Smooth muscle cell (in vitro differentiated cells): ENCODE measurements around the gene MAU2. TPM values are rescaled to one million over a fixed set of nuclear protein-coding genes. Genes with fewer than 3 reads are reported as not detected.

ENCODE experiments used
- DNase-seq: peaks from one replicate; lab custom pipeline; 2025; ENCODE audit not compliant: unreplicated experiment; lab: John Stamatoyannopoulos, UW
- H2AFZ ChIP-seq: fragments of 200-600 bp; sonication (generic); 2 replicates; pipeline ENCODE4 v1.6.0; 2016; ENCODE audit warnings: antibody characterized with exemption, low read depth, mild to moderate bottlenecking
- H3F3A ChIP-seq: fragments of 200-600 bp; sonication (generic); 2 replicates; pipeline ENCODE4 v1.6.0; 2017; ENCODE audit warnings: antibody characterized with exemption, low read depth
- H3K27ac ChIP-seq: fragments of 200-600 bp; sonication (generic); 2 replicates; pipeline ENCODE4 v1.5.1; 2016; ENCODE audit warnings: low read depth, mild to moderate bottlenecking
- H3K27me3 ChIP-seq: fragments of 200-600 bp; sonication (generic); 2 replicates; pipeline ENCODE4 v1.6.1; 2016; ENCODE audit warnings: low read depth, mild to moderate bottlenecking
- H3K36me3 ChIP-seq: fragments of 200-600 bp; sonication (generic); 2 replicates; pipeline ENCODE4 v1.5.1; 2016; ENCODE audit warnings: low read depth
- H3K4me1 ChIP-seq: fragments of 200-600 bp; sonication (generic); 2 replicates; pipeline ENCODE4 v1.5.1; 2016; ENCODE audit warnings: low read depth
- H3K4me2 ChIP-seq: fragments of 200-600 bp; sonication (generic); 2 replicates; pipeline ENCODE4 v1.6.0; 2016; ENCODE audit warnings: mild to moderate bottlenecking
- H3K4me3 ChIP-seq: fragments of 200-600 bp; sonication (generic); 2 replicates; pipeline ENCODE4 v1.5.1; 2016; ENCODE audit warnings: mild to moderate bottlenecking
- H3K79me2 ChIP-seq: fragments of 200-600 bp; sonication (generic); 2 replicates; pipeline ENCODE4 v1.6.0; 2016; ENCODE audit warnings: low read depth, mild to moderate bottlenecking
- H3K9ac ChIP-seq: fragments of 200-600 bp; sonication (generic); 2 replicates; pipeline ENCODE4 v1.6.0; 2016; ENCODE audit warnings: low read depth
- H3K9me3 ChIP-seq: fragments of 200-600 bp; sonication (generic); replicated peaks from 2 replicates; pipeline ENCODE4 v1.5.1; 2016; ENCODE audit warnings: low read depth
- H4K20me1 ChIP-seq: fragments of 200-600 bp; sonication (generic); 2 replicates; pipeline ENCODE4 v1.6.0; 2016; ENCODE audit warnings: low read depth
- CTCF ChIP-seq: fragments of 200-600 bp; sonication (generic); IDR thresholded peaks from 2 replicates; pipeline ENCODE4 v1.5.1; 2017; ENCODE audit warnings: borderline replicate concordance, mild to moderate bottlenecking, antibody characterized with exemption; ENCODE audit not compliant: insufficient read depth, poor library complexity, severe bottlenecking
- WGBS: methylation state at CpG from one replicate; pipeline ENCODE4 v1.1.7; 2016; ENCODE audit warnings: low lambda C conversion rate; 5-methylcytosine and 5-hydroxymethylcytosine counted together
- polyA plus RNA-seq: library from polyadenylated mRNA; unstranded; fragments of >200 nt; fragmentation: Nextera tagmentation; extraction: Ambion mirVana; gene quantifications from 2 replicates; pipeline ENCODE4 v1.2.1, GENCODE V29; 2016
- total RNA-seq: library from RNA; depleted of rRNA; stranded (reverse); fragments of >200 nt; gene quantifications from 2 replicates; pipeline ENCODE4 v1.2.3, GENCODE V29; 2014

Gene MAU2
- total and polyA plus RNA-seq, 2 experiments from 2014 or later: 19.9 to 28.0 TPM

GRCh38 chr19:19385131-19385895, 64.7 kb downstream of the MAU2 start:
- no peak for TF ChIP-seq CTCF
- 2% methylated on average over 54 of the region's 75 CpGs for WGBS
- peak overlapping the region; percentile 96 for H3K9ac ChIP-seq
- H3K9me3 ChIP-seq: no peaks in the 10 kb centered on the region
- H3K4me2 ChIP-seq: peak overlapping the region; percentile 81
- H3K36me3 ChIP-seq: no peaks in the 10 kb centered on the region
- H3K4me3 ChIP-seq: peak overlapping the region; percentile 85
- H3K79me2 ChIP-seq: peaks cover 44% of the 10 kb centered on the region
- H4K20me1 ChIP-seq: no peaks in the 10 kb centered on the region
- H3K27ac ChIP-seq: peak overlapping the region; percentile 68
- peak; percentile 99 for DNase-seq
- peak overlapping the region; percentile 73 for H2AFZ ChIP-seq
- peaks cover 8% of the 10 kb centered on the region for H3K4me1 ChIP-seq
- no peaks in the 10 kb centered on the region for H3K27me3 ChIP-seq
- H3F3A ChIP-seq: peaks cover 4% of the 10 kb centered on the region

- Histone ChIP-seq H3F3A (peaks cover 4% of the 10 kb centered on the region), H3K27ac (peak overlapping the region; percentile 68), H3K79me2 (peaks cover 52% of the 10 kb centered on the region), H3K4me1 (peaks cover 8% of the 10 kb centered on the region), H3K9ac (peak overlapping the region; percentile 96), H2AFZ (no peak overlapping the region), H3K36me3 (no peaks in the 10 kb centered on the region), H4K20me1 (peaks cover 7% of the 10 kb centered on the region), H3K27me3 (no peaks in the 10 kb centered on the region), H3K4me3 (peak overlapping the region; percentile 85), H3K4me2 (peak overlapping the region; percentile 99), H3K9me3 (no peaks in the 10 kb centered on the region)
- WGBS: 8% methylated on average over 45 of the region's 75 CpGs
- peak; percentile 4 for TF ChIP-seq CTCF
- DNase-seq: no peak
These were observed 65.6 kb downstream of the MAU2 start for GRCh38 chr19:19385896-19386869.

GRCh38 chr19:19387108-19387507, 66.5 kb downstream of the MAU2 start:
- H3K27ac ChIP-seq: peak overlapping the region; percentile 68
- WGBS: 80% methylated on average over 5 of the region's 5 CpGs
- H3K4me2 ChIP-seq: peak overlapping the region; percentile 99
- H3K79me2 ChIP-seq: peaks cover 62% of the 10 kb centered on the region
- peak overlapping the region; percentile 96 for H3K9ac ChIP-seq
- no peaks in the 10 kb centered on the region for H3K36me3 ChIP-seq
- DNase-seq: no peak
- H3K4me1 ChIP-seq: peaks cover 11% of the 10 kb centered on the region
- no peak overlapping the region for H2AFZ ChIP-seq
- peaks cover 7% of the 10 kb centered on the region for H4K20me1 ChIP-seq
- no peaks in the 10 kb centered on the region for H3K27me3 ChIP-seq
- TF ChIP-seq CTCF: no peak
- H3F3A ChIP-seq: peaks cover under 1% of the 10 kb centered on the region
- H3K4me3 ChIP-seq: peak overlapping the region; percentile 85
- H3K9me3 ChIP-seq: no peaks in the 10 kb centered on the region
